HCT116 (cell line): ENCODE measurements around the gene AEBP1.

Experiments used
- JUND ChIP-seq: IDR thresholded peaks from 2 replicates; pipeline ENCODE4 v1.6.1; 2012
- TF ChIP-seq, protein P1 (sequence below), 3 experiments: fragments of 200-600 bp in 1 of 3; sonication (generic) in 1 of 3; IDR thresholded peaks in 2 of 3; conservative IDR thresholded peaks in 1 of 3; 2 replicates each; pipeline ENCODE4 v1.5.1; 2012 to 2017; ENCODE audit warnings: low read depth in 2 of 3, low read length in 2 of 3, antibody characterized with exemption in 1 of 3, borderline replicate concordance in 1 of 3, control low read depth in 1 of 3, mild to moderate bottlenecking in 1 of 3, mixed read lengths in 1 of 3, mixed run types in 1 of 3, moderate library complexity in 1 of 3; ENCODE audit not compliant: insufficient read depth in 1 of 3

DNA sequence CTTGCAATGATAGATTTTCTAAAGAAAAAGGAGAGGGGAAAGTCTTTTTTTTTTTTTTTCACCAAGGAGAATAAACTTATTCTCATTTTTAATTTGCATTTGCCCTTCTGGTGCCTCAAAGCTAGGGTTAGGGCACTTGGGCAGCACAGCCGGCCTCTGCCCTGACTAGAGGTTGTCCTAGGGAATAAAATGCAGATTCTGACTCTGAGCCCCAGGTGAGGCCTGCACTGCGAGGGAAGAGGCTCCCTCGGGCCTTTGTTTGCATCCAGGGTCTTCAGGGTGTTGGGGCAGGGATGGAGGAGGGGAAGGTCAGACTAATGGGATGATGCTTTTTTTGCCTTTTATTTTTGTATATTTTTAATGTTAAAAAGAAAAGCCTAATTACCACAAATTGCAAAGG, 29.1 kb downstream of the AEBP1 start:
- TF ChIP-seq, protein P1, sequence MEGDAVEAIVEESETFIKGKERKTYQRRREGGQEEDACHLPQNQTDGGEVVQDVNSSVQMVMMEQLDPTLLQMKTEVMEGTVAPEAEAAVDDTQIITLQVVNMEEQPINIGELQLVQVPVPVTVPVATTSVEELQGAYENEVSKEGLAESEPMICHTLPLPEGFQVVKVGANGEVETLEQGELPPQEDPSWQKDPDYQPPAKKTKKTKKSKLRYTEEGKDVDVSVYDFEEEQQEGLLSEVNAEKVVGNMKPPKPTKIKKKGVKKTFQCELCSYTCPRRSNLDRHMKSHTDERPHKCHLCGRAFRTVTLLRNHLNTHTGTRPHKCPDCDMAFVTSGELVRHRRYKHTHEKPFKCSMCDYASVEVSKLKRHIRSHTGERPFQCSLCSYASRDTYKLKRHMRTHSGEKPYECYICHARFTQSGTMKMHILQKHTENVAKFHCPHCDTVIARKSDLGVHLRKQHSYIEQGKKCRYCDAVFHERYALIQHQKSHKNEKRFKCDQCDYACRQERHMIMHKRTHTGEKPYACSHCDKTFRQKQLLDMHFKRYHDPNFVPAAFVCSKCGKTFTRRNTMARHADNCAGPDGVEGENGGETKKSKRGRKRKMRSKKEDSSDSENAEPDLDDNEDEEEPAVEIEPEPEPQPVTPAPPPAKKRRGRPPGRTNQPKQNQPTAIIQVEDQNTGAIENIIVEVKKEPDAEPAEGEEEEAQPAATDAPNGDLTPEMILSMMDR (IDR thresholded peaks at IDR 0.05 in 2 of 3, conservative IDR thresholded peaks at IDR 0.05 in 1 of 3; ENCODE audit: borderline replicate concordance in 1 of 3, insufficient read depth in 1 of 3, low read depth in 2 of 3, low read length in 2 of 3), result no peak
- TF ChIP-seq JUND, result no peak
